Thyroid gland (tissue), 4 donors: ENCODE results near the gene SLAMF7. TPM values are rescaled to one million over a fixed set of nuclear protein-coding genes. Genes with fewer than 3 reads are reported as not detected.
"Not testable (repeated sequence)": the region's sequence is repeated elsewhere in the genome, so short reads cannot be mapped to it uniquely, and the experiment has no call there.

Experiments
- DNase-seq, 2 donors: peaks; one replicate each; pipeline ENCODE4 v3.0.0-alpha.2; 2019
- H3K27ac ChIP-seq, 3 donors: fragments of 200-600 bp; sonication (generic); 1 replicate in 2 of 3; 2 replicates in 1 of 3; pipeline ENCODE4 v1.5.1; 2016 to 2019; ENCODE audit warnings: mild to moderate bottlenecking in 1 of 3, moderate library complexity in 1 of 3
- H3K27me3 ChIP-seq: fragments of 200-600 bp; sonication (generic); one replicate; pipeline ENCODE4 v1.5.1; 2019
- H3K36me3 ChIP-seq, 2 donors: fragments of 200-600 bp; sonication (generic); one replicate each; pipeline ENCODE4 v1.5.1; 2016 to 2019
- H3K4me1 ChIP-seq, 2 donors: fragments of 200-600 bp; sonication (generic); one replicate each; pipeline ENCODE4 v1.5.1; 2017 to 2019
- H3K4me3 ChIP-seq, 3 donors: fragments of 200-600 bp; sonication (generic); replicated peaks in 1 of 3; 1 replicate in 2 of 3; 2 replicates in 1 of 3; pipeline ENCODE4 v1.5.1; 2016; ENCODE audit warnings: mild to moderate bottlenecking in 1 of 3
- H3K9me3 ChIP-seq: fragments of 200-600 bp; sonication (generic); one replicate; pipeline ENCODE4 v1.5.1; 2017
- CTCF ChIP-seq, 6 experiments: fragments of 200-600 bp in 3 of 6; fragments of 450-650 bp in 3 of 6; sonication (generic) in 3 of 6; IDR thresholded peaks; one replicate each; pipeline ENCODE4 v1.5.1; 2016 to 2019; ENCODE audit warnings: antibody characterized with exemption in 6 of 6, mild to moderate bottlenecking in 2 of 6, inconsistent platforms in 1 of 6, moderate library complexity in 1 of 6
- POLR2A ChIP-seq, 2 donors: fragments of 450-650 bp; IDR thresholded peaks; one replicate each; pipeline ENCODE4 v1.6.1; 2017; ENCODE audit warnings: antibody characterized with exemption in 2 of 2, mild to moderate bottlenecking in 2 of 2, moderate library complexity in 1 of 2
- WGBS, 2 donors: methylation state at CpG; one replicate each; pipeline ENCODE4 v1.1.5; 2017; 5-methylcytosine and 5-hydroxymethylcytosine counted together
- intact Hi-C: fragments of 100-400 bp; cut with DNase I; formaldehyde crosslinking; loops from one replicate; pipeline ENCODE4 v1.15.1; 2023
- total RNA-seq, 4 donors: library from RNA; depleted of rRNA; stranded (reverse); fragments of >200 nt; gene quantifications; one replicate each; pipeline ENCODE4 v1.2.3, GENCODE V29; 2016

Gene SLAMF7
- total RNA-seq, 4 donors from 2014 or later: 0.22 to 0.93 (median 0.37) TPM

- no peak for DNase-seq
- H3K9me3 ChIP-seq: no peaks in the 10 kb centered on the region
- no peaks in the 10 kb centered on the region for H3K4me1 ChIP-seq
- H3K36me3 ChIP-seq: no peaks in the 10 kb centered on the region
- no peak for TF ChIP-seq CTCF (IDR thresholded peaks at IDR 0.05)
- TF ChIP-seq POLR2A (IDR thresholded peaks at IDR 0.05): no peak
- intact Hi-C loops: no loop called here
- H3K4me3 ChIP-seq: no peak overlapping the region
- no peak overlapping the region for H3K27ac ChIP-seq
- no peaks in the 10 kb centered on the region for H3K27me3 ChIP-seq
Observed at GRCh38 chr1:160727316-160727640, 11.8 kb upstream of the SLAMF7 start.

GRCh38 chr1:160731564-160731963 lies 7.5 kb upstream of the SLAMF7 start:
- H3K36me3 ChIP-seq, H3K27ac ChIP-seq, H3K4me1 ChIP-seq, H3K4me3 ChIP-seq, H3K9me3 ChIP-seq, H3K27me3 ChIP-seq, DNase-seq, intact Hi-C loops: not testable (repeated sequence)
- 83% methylated on average over 2 of the region's 2 CpGs for WGBS, 2 donors

GRCh38 chr1:160731990-160732389 lies 7.1 kb upstream of the SLAMF7 start:
- DNase-seq: no peak
- intact Hi-C loops: no loop called here
- WGBS, 2 donors: 77 to 97% methylated on average over 1 of the region's 1 CpG

GRCh38 chr1:160733898-160734297 lies 5.1 kb upstream of the SLAMF7 start:
- no peak for DNase-seq
- H3K9me3 ChIP-seq: no peaks in the 10 kb centered on the region
- intact Hi-C loops: no loop called here
- no peaks in the 10 kb centered on the region for H3K4me1 ChIP-seq
- no peaks in the 10 kb centered on the region for H3K36me3 ChIP-seq
- no peak overlapping the region for H3K4me3 ChIP-seq
- TF ChIP-seq POLR2A (IDR thresholded peaks at IDR 0.05) (no peak), CTCF (IDR thresholded peaks at IDR 0.05) (no peak)
- no peaks in the 10 kb centered on the region for H3K27me3 ChIP-seq
- H3K27ac ChIP-seq: no peak overlapping the region

More at GRCh38 chr1:160731990-160732389, 7.1 kb upstream of the SLAMF7 start:
- no peaks in the 10 kb centered on the region for H3K9me3 ChIP-seq
- H3K27me3 ChIP-seq: no peaks in the 10 kb centered on the region
- H3K4me1 ChIP-seq: no peaks in the 10 kb centered on the region
- no peak overlapping the region for H3K27ac ChIP-seq
- TF ChIP-seq POLR2A (IDR thresholded peaks at IDR 0.05): no peak
- no peak for TF ChIP-seq CTCF (IDR thresholded peaks at IDR 0.05)
- H3K36me3 ChIP-seq: no peaks in the 10 kb centered on the region
- H3K4me3 ChIP-seq: no peak overlapping the region

- intact Hi-C loops: no loop called here
- no peak overlapping the region for H3K27ac ChIP-seq
- no peak for TF ChIP-seq POLR2A (IDR thresholded peaks at IDR 0.05)
- no peak for TF ChIP-seq CTCF (IDR thresholded peaks at IDR 0.05)
- no peaks in the 10 kb centered on the region for H3K9me3 ChIP-seq
- no peaks in the 10 kb centered on the region for H3K27me3 ChIP-seq
- no peaks in the 10 kb centered on the region for H3K4me1 ChIP-seq
- no peak for DNase-seq
- H3K4me3 ChIP-seq: no peak overlapping the region
- no peaks in the 10 kb centered on the region for H3K36me3 ChIP-seq
Observed at GRCh38 chr1:160734301-160734700, 4.7 kb upstream of the SLAMF7 start.

- 86 to 92% methylated on average over 2 of the region's 2 CpGs for WGBS, 2 donors
- H3K27ac ChIP-seq: no peak overlapping the region
- no peak for DNase-seq
- no peaks in the 10 kb centered on the region for H3K9me3 ChIP-seq
- TF ChIP-seq POLR2A (IDR thresholded peaks at IDR 0.05) (no peak), CTCF (IDR thresholded peaks at IDR 0.05) (no peak)
- no peaks in the 10 kb centered on the region for H3K27me3 ChIP-seq
- no peak overlapping the region for H3K4me3 ChIP-seq
- intact Hi-C loops: no loop called here
- H3K36me3 ChIP-seq: no peaks in the 10 kb centered on the region
- no peaks in the 10 kb centered on the region for H3K4me1 ChIP-seq
Observed at GRCh38 chr1:160738271-160738670, 776 bp upstream of the SLAMF7 start.
